ENCODE data around the gene NDUFB7. TPM values are rescaled to one million over a fixed set of nuclear protein-coding genes. Genes with fewer than 3 reads are reported as not detected.
"Not testable (repeated sequence)": the region's sequence is repeated elsewhere in the genome, so short reads cannot be mapped to it uniquely, and the experiment has no call there.

Gene NDUFB7
- total RNA-seq, result 117 and 120 TPM in 2 replicates
- long read RNA-seq, transcript NDUFB7-201 (3 exons, 531 nt), result major isoform, 18 of 18 reads
- long read RNA-seq, partial matches to known transcripts, result 0 of 18 reads
- long read RNA-seq, other reads (novel, unspliced or antisense), result 0 of 18 reads

DNA sequence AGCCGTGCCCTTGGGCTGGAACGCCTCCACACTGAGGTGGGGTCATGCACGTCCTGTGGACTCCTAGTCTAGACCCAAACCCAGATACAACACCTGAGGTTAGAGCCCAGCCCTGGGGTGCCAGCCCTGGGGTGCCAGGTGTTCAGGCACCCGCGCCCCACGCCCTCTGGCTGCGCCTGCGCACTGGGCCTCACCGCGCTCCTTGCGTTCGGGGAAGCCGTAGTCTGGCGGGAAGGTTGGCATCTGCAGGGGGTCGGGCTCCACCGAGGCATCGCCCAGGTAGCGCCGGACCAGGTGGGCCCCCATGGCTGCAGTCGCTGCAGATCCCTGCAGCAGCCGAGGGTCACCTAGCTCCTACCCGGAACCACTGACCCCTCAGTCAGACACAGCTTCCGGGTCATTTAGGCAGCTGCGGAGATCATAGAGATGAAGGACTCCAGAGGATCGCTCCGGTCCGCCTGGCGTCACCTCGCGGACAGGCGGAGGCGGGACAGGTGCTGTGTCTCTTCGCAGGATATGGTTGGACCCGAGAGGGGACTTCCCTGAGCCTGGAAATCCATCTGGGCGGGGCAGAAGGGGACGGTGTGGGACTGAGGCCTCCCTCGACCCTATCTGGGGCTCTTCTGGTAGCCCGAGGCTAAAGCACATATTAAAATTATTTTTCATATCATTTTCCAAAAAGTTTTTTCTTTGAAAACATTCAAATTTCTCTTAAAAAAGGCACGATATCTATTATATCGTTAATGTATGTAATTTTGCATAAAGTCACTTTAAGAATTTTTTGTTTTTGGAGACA, at the start of gene NDUFB7:
NDUFB7 (minus strand) TSS at position 372 of the 796 bp plus-strand sequence; CDS start at position 306, 66 bp downstream.
- Mint-ChIP-seq H3K9me3 (ENCODE audit: low read depth) (no peaks in the 10 kb centered on the region), H3K27ac (peak within 1 kb of the TSS; percentile 88), H3K27me3 (no peaks in the 10 kb centered on the region), H3K4me3 (ENCODE audit: low read depth) (peak within 1 kb of the TSS; percentile 96), H3K4me1 (ENCODE audit: low read depth) (peaks cover 9% of the 10 kb centered on the region), H3K36me3 (ENCODE audit: insufficient read depth) (peaks cover 4% of the 10 kb centered on the region)
- TF ChIP-seq, protein P1, sequence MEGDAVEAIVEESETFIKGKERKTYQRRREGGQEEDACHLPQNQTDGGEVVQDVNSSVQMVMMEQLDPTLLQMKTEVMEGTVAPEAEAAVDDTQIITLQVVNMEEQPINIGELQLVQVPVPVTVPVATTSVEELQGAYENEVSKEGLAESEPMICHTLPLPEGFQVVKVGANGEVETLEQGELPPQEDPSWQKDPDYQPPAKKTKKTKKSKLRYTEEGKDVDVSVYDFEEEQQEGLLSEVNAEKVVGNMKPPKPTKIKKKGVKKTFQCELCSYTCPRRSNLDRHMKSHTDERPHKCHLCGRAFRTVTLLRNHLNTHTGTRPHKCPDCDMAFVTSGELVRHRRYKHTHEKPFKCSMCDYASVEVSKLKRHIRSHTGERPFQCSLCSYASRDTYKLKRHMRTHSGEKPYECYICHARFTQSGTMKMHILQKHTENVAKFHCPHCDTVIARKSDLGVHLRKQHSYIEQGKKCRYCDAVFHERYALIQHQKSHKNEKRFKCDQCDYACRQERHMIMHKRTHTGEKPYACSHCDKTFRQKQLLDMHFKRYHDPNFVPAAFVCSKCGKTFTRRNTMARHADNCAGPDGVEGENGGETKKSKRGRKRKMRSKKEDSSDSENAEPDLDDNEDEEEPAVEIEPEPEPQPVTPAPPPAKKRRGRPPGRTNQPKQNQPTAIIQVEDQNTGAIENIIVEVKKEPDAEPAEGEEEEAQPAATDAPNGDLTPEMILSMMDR (IDR thresholded peaks at IDR 0.05; ENCODE audit: unreplicated experiment), result peak; percentile 74
- peak; percentile 62 for DNase-seq (ENCODE audit: low spot score, unreplicated experiment)

DNA sequence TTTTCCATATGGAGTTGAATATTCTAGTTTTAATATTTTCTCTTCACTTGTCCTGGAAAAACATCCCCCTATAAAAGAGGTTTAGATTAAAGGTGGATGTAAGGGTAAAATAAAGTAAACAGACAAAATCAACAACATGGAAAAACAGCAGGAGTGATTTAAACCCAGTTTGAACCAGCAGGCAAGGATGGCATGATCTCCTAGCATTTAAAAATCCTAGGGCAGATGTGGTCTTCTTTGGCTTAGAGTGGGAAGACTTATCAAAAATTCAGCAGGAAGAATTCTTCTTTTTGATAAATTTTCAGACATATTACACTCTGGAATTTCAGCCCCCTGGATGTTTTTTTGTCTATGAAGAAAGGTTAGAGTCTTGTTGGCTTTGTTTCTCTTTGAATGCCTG, 47.5 kb upstream of the NDUFB7 start:
- no peak overlapping the region for H3K27ac Mint-ChIP-seq
- no peaks in the 10 kb centered on the region for H3K27me3 Mint-ChIP-seq
- H3K9me3 Mint-ChIP-seq (ENCODE audit: low read depth), result peaks cover 21% of the 10 kb centered on the region
- H3K4me3 Mint-ChIP-seq (ENCODE audit: low read depth), result no peak overlapping the region
- H3K36me3 Mint-ChIP-seq (ENCODE audit: insufficient read depth), result peaks cover 2% of the 10 kb centered on the region
- no peaks in the 10 kb centered on the region for H3K4me1 Mint-ChIP-seq (ENCODE audit: low read depth)
- TF ChIP-seq, protein P1 (IDR thresholded peaks at IDR 0.05; ENCODE audit: unreplicated experiment), result no peak
- DNase-seq (ENCODE audit: low spot score, unreplicated experiment), result no peak

DNA sequence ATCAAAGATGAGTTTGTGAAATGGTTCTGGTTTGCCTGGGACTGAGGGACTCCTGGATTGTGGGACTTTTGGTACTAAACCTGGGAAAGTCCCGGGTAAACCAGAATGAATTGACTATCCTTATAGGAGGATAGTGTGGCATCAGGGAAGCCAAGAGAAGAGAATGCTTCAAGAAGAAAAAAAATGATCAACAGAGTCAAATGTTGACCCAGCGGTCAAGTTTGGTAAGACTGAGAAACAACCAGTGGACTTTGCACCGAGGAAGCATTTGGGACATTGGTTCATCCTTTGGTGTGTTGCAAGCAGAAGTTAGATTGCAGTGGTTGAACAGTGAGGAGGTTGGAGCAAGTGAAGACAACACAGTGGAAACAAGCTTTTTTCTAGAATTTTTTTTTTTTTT, 44.5 kb upstream of the NDUFB7 start:
- no peak for DNase-seq (ENCODE audit: low spot score, unreplicated experiment)
- Mint-ChIP-seq H3K4me3 (ENCODE audit: low read depth) (no peak overlapping the region), H3K36me3 (ENCODE audit: insufficient read depth) (peaks cover 2% of the 10 kb centered on the region), H3K9me3 (ENCODE audit: low read depth) (peaks cover 22% of the 10 kb centered on the region), H3K27ac (no peak overlapping the region), H3K27me3 (no peaks in the 10 kb centered on the region), H3K4me1 (ENCODE audit: low read depth) (no peaks in the 10 kb centered on the region)
- TF ChIP-seq, protein P1 (IDR thresholded peaks at IDR 0.05; ENCODE audit: unreplicated experiment), result no peak

DNA sequence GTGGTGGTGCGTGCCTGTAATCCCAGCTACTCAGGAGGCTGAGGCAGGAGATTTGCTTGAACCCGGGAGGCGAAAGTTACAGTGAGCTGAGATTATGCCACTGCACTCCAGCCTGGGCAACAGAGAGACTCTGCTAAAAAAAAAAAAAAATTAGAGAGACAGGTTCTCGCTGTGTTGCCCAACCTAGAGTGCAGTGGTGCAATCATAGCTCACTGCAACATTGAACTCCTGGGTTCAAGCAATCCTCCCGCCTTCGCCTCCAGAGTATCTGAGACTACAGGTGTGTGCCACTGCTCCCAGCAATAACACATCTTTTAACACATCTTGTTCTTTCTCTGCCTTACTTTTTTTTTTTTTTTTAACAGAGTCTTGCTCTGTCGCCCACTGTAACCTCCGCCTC, 43.8 kb upstream of the NDUFB7 start:
- TF ChIP-seq, protein P1 (IDR thresholded peaks at IDR 0.05; ENCODE audit: unreplicated experiment), result no peak
- DNase-seq (ENCODE audit: low spot score, unreplicated experiment), result no peak
- Mint-ChIP-seq H3K27me3 (no peaks in the 10 kb centered on the region), H3K36me3 (ENCODE audit: insufficient read depth) (peaks cover 2% of the 10 kb centered on the region), H3K9me3 (ENCODE audit: low read depth) (peaks cover 26% of the 10 kb centered on the region), H3K4me3 (ENCODE audit: low read depth) (no peak overlapping the region), H3K4me1 (ENCODE audit: low read depth) (no peaks in the 10 kb centered on the region), H3K27ac (no peak overlapping the region)

DNA sequence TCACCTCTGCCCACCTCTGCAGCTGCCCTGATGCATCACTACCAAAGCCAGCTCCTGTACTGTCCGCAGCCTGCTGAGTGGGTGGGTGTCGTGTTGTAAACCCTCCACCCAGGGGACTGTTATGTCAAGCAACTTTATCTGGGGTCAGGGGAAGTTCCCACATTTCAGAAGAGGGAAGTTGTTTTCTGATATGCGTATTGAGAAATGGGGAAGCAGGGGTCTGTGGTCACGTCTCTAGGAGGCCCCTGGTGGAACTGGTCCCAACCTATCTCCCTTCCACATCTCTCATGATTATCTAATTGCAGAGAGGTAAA, 42.2 kb upstream of the NDUFB7 start:
- Mint-ChIP-seq H3K4me3 (ENCODE audit: low read depth) (no peak overlapping the region), H3K4me1 (ENCODE audit: low read depth) (no peaks in the 10 kb centered on the region), H3K9me3 (ENCODE audit: low read depth) (peaks cover 26% of the 10 kb centered on the region), H3K27me3 (no peaks in the 10 kb centered on the region), H3K27ac (no peak overlapping the region), H3K36me3 (ENCODE audit: insufficient read depth) (peaks cover 5% of the 10 kb centered on the region)
- no peak for DNase-seq (ENCODE audit: low spot score, unreplicated experiment)
- TF ChIP-seq, protein P1 (IDR thresholded peaks at IDR 0.05; ENCODE audit: unreplicated experiment), result no peak

DNA sequence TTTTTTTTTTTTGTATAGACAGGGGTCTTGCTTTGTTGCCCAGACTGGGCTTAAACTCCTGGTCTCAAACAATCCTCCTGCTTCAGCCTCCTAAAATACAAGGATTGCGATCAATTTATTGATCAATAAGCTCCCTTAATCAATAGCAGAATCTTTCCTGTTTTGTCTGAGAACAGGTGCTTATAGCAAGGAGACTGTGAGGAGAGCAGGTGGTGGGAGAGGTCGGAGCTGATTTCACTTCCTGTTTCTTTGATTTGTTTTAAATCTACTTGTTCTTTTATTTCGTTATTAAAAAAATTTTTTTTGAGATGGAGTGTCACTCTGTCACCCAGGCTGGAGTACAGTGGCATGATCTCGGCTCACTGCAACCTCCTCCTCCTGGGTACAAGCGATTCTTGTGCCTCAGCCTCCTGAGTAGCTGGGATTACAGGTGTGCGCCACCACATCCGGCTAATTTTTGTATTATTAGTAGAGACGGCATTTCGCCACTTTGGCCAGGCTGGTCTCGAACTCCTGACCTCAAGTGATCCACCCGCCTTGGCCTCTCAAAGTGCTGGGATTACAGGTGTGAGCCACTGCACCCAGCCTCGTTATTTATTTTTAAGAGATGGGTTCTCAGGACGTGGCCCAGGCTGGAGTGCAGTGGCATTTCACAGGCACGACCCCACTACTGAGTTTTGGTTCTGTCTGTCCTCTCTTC, 41.7 kb upstream of the NDUFB7 start:
- not testable (repeated sequence) for H3K4me1 Mint-ChIP-seq (ENCODE audit: low read depth); H3K36me3 Mint-ChIP-seq (ENCODE audit: insufficient read depth); H3K27ac Mint-ChIP-seq; DNase-seq (ENCODE audit: low spot score, unreplicated experiment); H3K4me3 Mint-ChIP-seq (ENCODE audit: low read depth); H3K27me3 Mint-ChIP-seq
- peaks cover 26% of the 10 kb centered on the region for H3K9me3 Mint-ChIP-seq (ENCODE audit: low read depth)
